Measurements from ENCODE around the gene CACNA1B.
"Not testable (repeated sequence)": the region's sequence is repeated elsewhere in the genome, so short reads cannot be mapped to it uniquely, and the experiment has no call there.

GRCh38 chr9:138143491-138143890 is 265.9 kb downstream of the CACNA1B start:
- not testable (repeated sequence) for TF ChIP-seq EZH2 (IDR thresholded peaks at IDR 0.05; ENCODE audit: borderline replicate concordance, low read depth, low read length); POLR2AphosphoS5 (IDR thresholded peaks at IDR 0.05; ENCODE audit: control insufficient read depth, insufficient read depth, low read depth, low read length); SRSF1 (IDR thresholded peaks at IDR 0.05; ENCODE audit: low read depth, low read length); YY1 (IDR thresholded peaks at IDR 0.05; ENCODE audit: borderline replicate concordance in 1 of 3, control insufficient read depth in 1 of 3, extremely low read depth in 1 of 3, insufficient read depth in 3 of 3, insufficient read length in 1 of 3, insufficient replicate concordance in 2 of 3, low read depth in 1 of 3, low read length in 2 of 3); TAF1 (IDR thresholded peaks at IDR 0.05; ENCODE audit: control insufficient read depth, extremely low read depth, insufficient read depth, low read length, severe bottlenecking); HES1 (IDR thresholded peaks at IDR 0.05; ENCODE audit: low read depth); MXD1 (CRISPR knock-in tag; IDR thresholded peaks at IDR 0.05; ENCODE audit: borderline replicate concordance, poor library complexity, severe bottlenecking); TCF15 (CRISPR knock-in tag; IDR thresholded peaks at IDR 0.05); CTCF (IDR thresholded peaks at IDR 0.05 in 2 of 3, conservative IDR thresholded peaks at IDR 0.05 in 1 of 3; ENCODE audit: insufficient read depth in 2 of 3, low read depth in 1 of 3, low read length in 3 of 3); RFX1 (IDR thresholded peaks at IDR 0.05)
